ENCODE data around the gene ELP6.

- no peak for TF ChIP-seq CTCF (IDR thresholded peaks at IDR 0.05)
- TF ChIP-seq SMAD4 (CRISPR knock-in tag; IDR thresholded peaks at IDR 0.05): no peak
- TF ChIP-seq NR3C1 (CRISPR knock-in tag; conservative IDR thresholded peaks at IDR 0.05; ENCODE audit: low read depth): no peak
- no peak for TF ChIP-seq USF2 (CRISPR knock-in tag; IDR thresholded peaks at IDR 0.05)
- no peak for TF ChIP-seq TEAD4 (CRISPR knock-in tag; IDR thresholded peaks at IDR 0.05)
- no peak for TF ChIP-seq ATF2 (CRISPR knock-in tag; IDR thresholded peaks at IDR 0.05; ENCODE audit: borderline replicate concordance, low read depth)
- TF ChIP-seq IRF2 (CRISPR knock-in tag; IDR thresholded peaks at IDR 0.05; ENCODE audit: borderline replicate concordance, low read depth): no peak
- no peak for TF ChIP-seq ZBTB43 (CRISPR knock-in tag; IDR thresholded peaks at IDR 0.05)
- TF ChIP-seq ZNF138 (CRISPR knock-in tag; conservative IDR thresholded peaks at IDR 0.05): no peak
- no peak for TF ChIP-seq ARID4B (CRISPR knock-in tag; IDR thresholded peaks at IDR 0.05; ENCODE audit: borderline replicate concordance)
- TF ChIP-seq GABPB1 (CRISPR knock-in tag; IDR thresholded peaks at IDR 0.05): no peak
- no peak for TF ChIP-seq ZNF512 (CRISPR knock-in tag; IDR thresholded peaks at IDR 0.05; ENCODE audit: borderline replicate concordance)
- no peak for TF ChIP-seq ZNF396 (CRISPR knock-in tag; IDR thresholded peaks at IDR 0.05; ENCODE audit: borderline replicate concordance)
Measured at GRCh38 chr3:47455806-47456452, 57.6 kb downstream of the ELP6 start.

Data from WTC11 (cell line).